Right lobe of liver (tissue), 6 donors: ENCODE results near the gene SLC11A1. TPM values are rescaled to one million over a fixed set of nuclear protein-coding genes. Genes with fewer than 3 reads are reported as not detected.

Source experiments
- ATAC-seq, 4 donors: fragments of 200-7000 bp; cut with Tn5 transposase; one replicate each; pipeline ENCODE4 v1.9.1; 2020; ENCODE audit warnings: mild to moderate bottlenecking in 4 of 4, moderate library complexity in 4 of 4
- DNase-seq, 3 donors: peaks; one replicate each; pipeline ENCODE4 v3.0.0-alpha.2; 2020
- H3K27ac ChIP-seq, 3 donors: fragments of 200-600 bp; one replicate each; pipeline ENCODE4 v1.8.0; 2022
- H3K27me3 ChIP-seq, 2 donors: fragments of 200-600 bp; one replicate each; pipeline ENCODE4 v1.8.0; 2022
- H3K36me3 ChIP-seq, 4 donors: fragments of 200-600 bp; sonication (generic) in 1 of 4; one replicate each; pipeline versions ENCODE4 v1.5.1 to v1.8.0; 2017 to 2022; ENCODE audit warnings: control low read depth in 1 of 4
- H3K4me1 ChIP-seq, 4 donors: fragments of 200-600 bp; sonication (generic) in 1 of 4; one replicate each; pipeline versions ENCODE4 v1.5.1 to v1.8.0; 2017 to 2022; ENCODE audit warnings: control low read depth in 1 of 4
- H3K4me3 ChIP-seq, 3 donors: fragments of 200-600 bp; one replicate each; pipeline ENCODE4 v1.8.0; 2022
- H3K9me3 ChIP-seq, 4 donors: fragments of 200-600 bp; sonication (generic) in 1 of 4; one replicate each; pipeline versions ENCODE4 v1.5.1 to v1.8.0; 2017 to 2022; ENCODE audit warnings: control low read depth in 1 of 4
- CTCF ChIP-seq, 4 donors: fragments of 200-600 bp in 3 of 4; fragments of 450-650 bp in 1 of 4; IDR thresholded peaks; one replicate each; pipeline versions ENCODE4 v1.5.1 to v1.8.0; 2016 to 2022; ENCODE audit warnings: antibody characterized with exemption in 4 of 4, mild to moderate bottlenecking in 2 of 4
- POLR2A ChIP-seq: fragments of 450-650 bp; IDR thresholded peaks from one replicate; pipeline ENCODE4 v1.6.1; 2017; ENCODE audit warnings: antibody characterized with exemption, mild to moderate bottlenecking
- WGBS: methylation state at CpG from one replicate; pipeline ENCODE4 v1.1.6; 2018; ENCODE audit warnings: low coverage, low lambda C conversion rate; ENCODE audit not compliant: insufficient coverage; ENCODE audit errors: missing lambda C conversion rate; 5-methylcytosine and 5-hydroxymethylcytosine counted together
- intact Hi-C, 2 donors: fragments of 100-400 bp; cut with DNase I; formaldehyde crosslinking; loops; one replicate each; pipeline versions ENCODE4 v1.11.2 to v1.14.1; 2022
- long read RNA-seq: library from polyadenylated mRNA; unstranded; transcript quantifications from one replicate; pipeline ENCODE4 v2.0.0, GENCODE V29; 2019
- total RNA-seq, 6 experiments: library from RNA; depleted of rRNA in 2 of 6; stranded (reverse); fragments of >200 nt in 2 of 6; fragmentation: NEBNext Ultra II Directional in 3 of 6; extraction: Animal tissue kit (Norgen Biotek cat#: 25700) in 3 of 6; gene quantifications; one replicate each; pipeline versions ENCODE4 v1.1.0 to v1.2.4, GENCODE V29; 2016 to 2023
- donor health status: DM: no; HTN: yes; CAD: no.
- donor health status: DM: no; HTN: no; CAD: no.
- donor health status: DM: no; HTN: no; CAD: no.
- donor health status: DM: no; HTN: yes; CAD: no.
- donor health status: DM: no; HTN: yes; CAD: no.

The SLC11A1 gene
- 10 to 100 TPM in 3 of 6 experiments, 1 to 10 TPM in 3; 4.2 to 13.2 (median 11.0) TPM for total RNA-seq
- long read RNA-seq = 0 reads

DNA sequence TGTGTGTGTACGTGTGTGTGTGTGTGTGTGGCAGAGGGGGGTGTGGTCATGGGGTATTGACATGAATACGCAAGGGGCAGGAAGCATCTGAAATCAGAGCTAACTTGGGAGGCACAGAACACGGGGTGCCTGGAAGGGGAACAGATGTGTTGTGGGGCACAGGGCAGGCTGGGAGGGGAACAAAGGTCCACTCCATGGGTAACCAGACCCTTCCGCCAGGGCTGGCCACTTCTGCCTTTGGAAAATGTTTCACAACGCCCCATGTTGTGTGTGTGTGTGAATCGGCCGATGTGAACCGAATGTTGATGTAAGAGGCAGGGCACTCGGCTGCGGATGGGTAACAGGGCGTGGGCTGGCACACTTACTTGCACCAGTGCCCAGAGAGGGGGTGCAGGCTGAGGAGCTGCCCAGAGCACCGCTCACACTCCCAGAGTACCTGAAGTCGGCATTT lies at the start of gene SLC11A1:
TSS of gene SLC11A1 (plus strand) at position 358 of the 451 bp plus-strand sequence. CDS start 96 bp downstream, outside the sequence.
- DNase-seq = peak; percentile 62 to 75 (median 70)

GRCh38 chr2:218332288-218332687 lies 49.8 kb upstream of the SLC11A1 start:
- no peaks in the 10 kb centered on the region for H3K36me3 ChIP-seq
- ATAC-seq = peak; percentile 2 to 27 (median 16)
- intact Hi-C loops = no loop called here
- no peak overlapping the region for H3K4me3 ChIP-seq
- no peaks in the 10 kb centered on the region for H3K9me3 ChIP-seq
- peak overlapping the region in 2 of 3 donors; percentile 59 to 67 for H3K27ac ChIP-seq
- DNase-seq = no peak
- H3K27me3 ChIP-seq = no peaks in the 10 kb centered on the region
- TF ChIP-seq POLR2A (no peak), CTCF (IDR thresholded peaks at IDR 0.05) (no peak)
- peaks cover 0 to 67% (median 10%) of the 10 kb centered on the region in 4 donors for H3K4me1 ChIP-seq
- no CpG with 5 or more reads among the region's 1 CpG for whole genome bisulfite sequencing

More for the DNA sequence above, at the start of gene SLC11A1:
- ATAC-seq = peak; percentile 65 to 74 (median 74)
- H3K9me3 ChIP-seq = no peaks in the 10 kb centered on the region
- no peaks in the 10 kb centered on the region for H3K36me3 ChIP-seq
- no peaks in the 10 kb centered on the region for H3K27me3 ChIP-seq
- intact Hi-C loops = loop anchor here in 1 of 2 donors (10.0 kb wide), 1 partner anchor 197 kb away; no protein-coding TSS in a partner anchor
- no peak within 1 kb of the TSS for H3K4me3 ChIP-seq
- H3K4me1 ChIP-seq = no peaks in the 10 kb centered on the region
- H3K27ac ChIP-seq = peak within 1 kb of the TSS in 1 of 3 donors; percentile 26
- 47% methylated on average over 4 of the region's 13 CpGs for WGBS
- TF ChIP-seq CTCF (IDR thresholded peaks at IDR 0.05) = no peak
- peak; percentile 64 for TF ChIP-seq POLR2A

DNA sequence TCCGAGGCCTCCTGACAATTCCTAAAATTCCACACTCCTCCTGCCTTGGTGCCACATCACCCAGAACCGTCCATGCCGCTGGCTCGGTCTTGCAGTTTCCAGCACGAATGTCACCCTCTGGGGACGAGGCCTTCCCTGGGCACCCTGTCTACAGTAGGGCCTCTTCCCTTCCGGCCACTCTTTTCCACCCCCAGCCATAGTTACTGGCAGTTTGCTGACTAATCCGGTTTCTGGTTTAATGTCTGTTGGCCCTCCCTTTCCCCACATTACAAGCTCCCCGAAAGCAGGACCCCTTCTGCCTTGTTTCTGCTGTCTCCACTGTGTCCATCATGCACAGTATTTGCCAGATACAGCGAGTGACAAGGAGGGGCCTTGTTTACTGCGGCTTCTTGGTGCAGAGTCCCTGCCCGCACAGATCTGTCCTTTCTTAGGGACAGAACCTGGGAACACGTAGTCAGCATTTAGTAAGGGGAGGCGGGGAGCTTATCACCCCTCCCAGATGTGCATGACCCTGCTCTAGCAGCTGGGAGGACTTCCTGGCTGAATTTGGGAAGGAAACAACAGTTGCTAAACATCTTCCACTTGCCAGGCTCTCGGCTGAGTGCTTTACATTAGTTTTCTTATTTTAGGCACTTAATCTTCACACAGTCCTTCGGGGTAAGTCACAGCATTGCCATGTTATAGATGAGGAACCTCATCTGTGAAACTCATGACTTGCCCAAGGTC lies 49.0 kb upstream of the SLC11A1 start:
- intact Hi-C loops = no loop called here
- Histone ChIP-seq H3K36me3 (no peaks in the 10 kb centered on the region), H3K27me3 (no peaks in the 10 kb centered on the region), H3K9me3 (no peaks in the 10 kb centered on the region), H3K4me1 (peaks cover 0 to 72% (median 10%) of the 10 kb centered on the region in 4 donors), H3K4me3 (no peak overlapping the region), H3K27ac (peak overlapping the region in 2 of 3 donors; percentile 59 to 67)
- DNase-seq (no peak), ATAC-seq (peak; percentile 31 to 60 (median 54))
- TF ChIP-seq CTCF (IDR thresholded peaks at IDR 0.05) (no peak), POLR2A (peak; percentile 24)
- 30% methylated on average over 11 of the region's 16 CpGs for WGBS

DNA sequence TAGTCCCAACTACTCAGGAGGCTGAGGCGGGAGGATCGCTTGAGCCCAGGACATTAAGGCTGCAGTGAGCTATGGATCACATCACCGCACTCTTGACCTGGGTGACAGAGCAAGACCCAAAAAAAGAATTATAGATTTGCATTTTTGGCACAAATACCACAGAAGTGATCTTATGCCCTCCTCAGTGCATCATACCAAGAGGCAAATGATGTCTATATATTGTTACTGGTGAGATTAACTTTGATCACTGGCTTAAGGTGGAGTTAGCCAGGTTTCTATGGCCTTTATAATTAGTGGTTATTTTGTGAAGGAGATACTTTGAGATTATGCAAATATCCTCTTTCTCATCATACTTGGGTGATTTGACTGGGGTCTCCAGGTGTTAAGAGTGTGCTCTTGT lies 47.5 kb upstream of the SLC11A1 start:
- TF ChIP-seq CTCF (IDR thresholded peaks at IDR 0.05) = no peak
- no peak for TF ChIP-seq POLR2A
- peaks cover 0 to 5% (median 2%) of the 10 kb centered on the region in 4 donors for H3K36me3 ChIP-seq
- WGBS = 97% methylated on average over 3 of the region's 3 CpGs
- ATAC-seq = no peak
- no peak for DNase-seq
- peak overlapping the region in 1 of 3 donors; percentile 9 for H3K27ac ChIP-seq
- H3K27me3 ChIP-seq = no peaks in the 10 kb centered on the region
- intact Hi-C loops = no loop called here
- no peak overlapping the region for H3K4me3 ChIP-seq
- no peaks in the 10 kb centered on the region for H3K9me3 ChIP-seq
- peaks cover 0 to 60% (median 10%) of the 10 kb centered on the region in 4 donors for H3K4me1 ChIP-seq
